AG04449 (cell line): ENCODE measurements around the gene ITIH1.

Source experiments
- CTCF ChIA-PET: fragments of 350-600 bp; formaldehyde crosslinking; extraction: SDS; loops from one replicate; lab custom pipeline; 2021; ENCODE audit warnings: antibody characterized with exemption; lab: Yijun Ruan, JAX
- POLR2A ChIA-PET: fragments of 400-600, 350-600 bp; formaldehyde crosslinking; extraction: SDS; loops from one replicate; lab custom pipeline; 2020; ENCODE audit warnings: antibody characterized with exemption, inconsistent platforms; lab: Yijun Ruan, JAX
- DNase-seq: peaks from one replicate; pipeline ENCODE4 v3.0.0-alpha.2; 2010; ENCODE audit warnings: low read depth, low spot score
- H3K4me3 ChIP-seq: 2 replicates; pipeline ENCODE4 v1.5.1; 2011; ENCODE audit warnings: low read depth, mild to moderate bottlenecking, control low read depth, low read length
- TF ChIP-seq, protein P1 (sequence below): IDR thresholded peaks from one replicate; pipeline ENCODE4 v1.5.1; 2011; ENCODE audit warnings: mild to moderate bottlenecking, moderate library complexity, low read length, control low read depth, inconsistent platforms; ENCODE audit not compliant: insufficient read depth; ENCODE audit errors: missing control alignments

Gene ITIH1

DNA sequence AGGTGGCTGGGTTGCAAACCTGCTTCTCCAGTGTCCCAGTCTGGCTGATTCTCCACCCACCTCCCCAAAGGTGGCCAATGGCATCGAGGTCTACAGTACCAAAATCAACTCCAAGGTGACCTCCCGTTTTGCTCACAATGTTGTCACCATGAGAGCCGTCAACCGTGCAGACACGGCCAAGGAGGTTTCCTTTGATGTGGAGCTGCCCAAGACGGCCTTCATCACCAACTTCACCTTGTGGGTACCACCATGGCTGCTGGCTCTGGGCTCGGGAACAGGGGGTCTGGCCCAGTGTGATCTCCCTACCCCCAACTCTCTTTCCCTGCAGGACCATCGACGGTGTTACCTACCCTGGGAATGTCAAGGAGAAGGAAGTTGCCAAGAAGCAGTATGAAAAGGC, 19.0 kb downstream of the ITIH1 start:
- TF ChIP-seq, protein P1, sequence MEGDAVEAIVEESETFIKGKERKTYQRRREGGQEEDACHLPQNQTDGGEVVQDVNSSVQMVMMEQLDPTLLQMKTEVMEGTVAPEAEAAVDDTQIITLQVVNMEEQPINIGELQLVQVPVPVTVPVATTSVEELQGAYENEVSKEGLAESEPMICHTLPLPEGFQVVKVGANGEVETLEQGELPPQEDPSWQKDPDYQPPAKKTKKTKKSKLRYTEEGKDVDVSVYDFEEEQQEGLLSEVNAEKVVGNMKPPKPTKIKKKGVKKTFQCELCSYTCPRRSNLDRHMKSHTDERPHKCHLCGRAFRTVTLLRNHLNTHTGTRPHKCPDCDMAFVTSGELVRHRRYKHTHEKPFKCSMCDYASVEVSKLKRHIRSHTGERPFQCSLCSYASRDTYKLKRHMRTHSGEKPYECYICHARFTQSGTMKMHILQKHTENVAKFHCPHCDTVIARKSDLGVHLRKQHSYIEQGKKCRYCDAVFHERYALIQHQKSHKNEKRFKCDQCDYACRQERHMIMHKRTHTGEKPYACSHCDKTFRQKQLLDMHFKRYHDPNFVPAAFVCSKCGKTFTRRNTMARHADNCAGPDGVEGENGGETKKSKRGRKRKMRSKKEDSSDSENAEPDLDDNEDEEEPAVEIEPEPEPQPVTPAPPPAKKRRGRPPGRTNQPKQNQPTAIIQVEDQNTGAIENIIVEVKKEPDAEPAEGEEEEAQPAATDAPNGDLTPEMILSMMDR: no peak
- no peak for DNase-seq
- POLR2A ChIA-PET: no interaction called here
- no peak overlapping the region for H3K4me3 ChIP-seq
- CTCF ChIA-PET: interaction anchor here (0.9 to 1.2 kb wide), 2 partner anchors 23 to 52 kb away, joined by 3 to 4 read pairs; no protein-coding TSS in a partner anchor

DNA sequence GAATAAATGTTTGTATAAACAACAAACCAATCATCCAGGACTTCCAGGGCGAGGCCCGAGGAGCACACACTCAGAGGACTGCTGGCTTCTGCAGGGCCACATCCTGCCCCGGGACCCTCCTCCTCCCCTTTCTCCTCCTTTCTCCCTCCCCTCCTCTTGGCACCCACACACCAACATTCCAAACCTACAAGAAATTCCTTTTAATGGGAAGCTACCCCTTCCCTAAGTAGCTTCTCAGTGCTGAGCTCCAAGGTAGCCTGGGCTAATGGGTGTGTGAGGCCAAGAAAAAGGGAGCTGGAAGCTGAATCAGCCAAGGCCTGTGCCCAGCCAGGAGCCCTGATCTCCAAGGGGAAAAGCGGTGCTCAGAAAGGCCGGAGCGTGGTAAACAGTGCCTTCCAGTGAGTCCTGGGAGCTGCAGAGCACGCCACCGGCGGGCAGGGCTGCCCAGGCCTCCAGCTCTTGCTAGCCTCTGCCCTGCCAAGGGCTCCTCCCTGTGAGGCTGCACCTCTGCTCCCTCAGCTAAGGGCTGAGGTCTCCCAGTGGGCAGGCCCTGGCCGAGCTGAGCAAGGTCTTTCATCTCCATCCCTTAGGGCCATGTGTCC, 21.1 kb downstream of the ITIH1 start:
- TF ChIP-seq, protein P1: no peak
- DNase-seq: no peak
- CTCF ChIA-PET: interaction anchor here (0.8 to 1.0 kb wide), 3 partner anchors 9 to 25 kb away, joined by 3 to 4 read pairs (median 3); no protein-coding TSS in a partner anchor
- POLR2A ChIA-PET: no interaction called here
- H3K4me3 ChIP-seq: no peak overlapping the region

DNA sequence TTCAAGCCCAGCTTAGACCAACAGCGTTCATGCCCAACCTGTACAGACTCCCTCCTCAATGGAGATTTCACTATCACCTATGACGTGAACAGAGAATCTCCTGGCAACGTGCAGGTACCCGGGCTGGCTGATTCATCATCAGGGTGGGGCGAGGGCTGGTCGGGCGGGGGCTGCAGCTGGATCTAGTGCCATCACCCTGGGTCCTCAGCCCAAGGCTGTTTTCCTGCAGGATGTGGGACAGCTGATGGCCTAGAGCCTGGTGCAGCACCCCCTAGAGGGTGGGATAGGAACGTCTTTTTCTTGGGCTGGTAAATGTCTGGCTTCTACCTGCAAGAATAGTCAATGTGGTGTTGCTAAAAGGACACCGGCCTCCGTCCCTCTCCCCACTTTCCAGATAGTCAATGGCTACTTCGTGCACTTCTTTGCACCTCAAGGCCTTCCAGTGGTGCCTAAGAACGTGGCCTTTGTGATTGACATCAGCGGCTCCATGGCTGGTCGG, 21.6 kb downstream of the ITIH1 start:
- TF ChIP-seq, protein P1: no peak
- ChIA-PET CTCF (interaction anchor here (0.8 to 1.0 kb wide), 3 partner anchors 9 to 25 kb away, joined by 3 to 4 read pairs (median 3); no protein-coding TSS in a partner anchor), POLR2A (no interaction called here)
- no peak overlapping the region for H3K4me3 ChIP-seq
- DNase-seq: no peak

DNA sequence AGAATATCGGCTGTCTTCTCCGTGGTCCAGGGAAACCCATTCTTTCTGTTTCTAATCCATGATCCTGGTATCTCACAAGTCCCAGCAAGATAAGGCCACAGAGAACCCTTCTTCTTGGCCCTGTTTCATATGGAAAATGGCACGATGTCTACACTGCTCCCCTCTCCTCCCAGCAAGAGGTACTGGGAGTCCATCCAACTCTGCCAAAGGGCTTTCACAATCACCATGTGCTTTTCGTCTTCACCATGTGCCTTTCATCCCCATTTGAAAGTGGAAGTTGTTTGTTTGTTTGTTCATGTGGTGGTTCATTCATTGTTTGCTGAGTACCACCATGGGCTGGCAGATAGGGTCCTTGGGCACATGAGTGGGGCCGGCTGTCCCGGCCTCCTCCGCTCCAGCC, 22.7 kb downstream of the ITIH1 start:
- DNase-seq: no peak
- POLR2A ChIA-PET: no interaction called here
- CTCF ChIA-PET: no interaction called here
- TF ChIP-seq, protein P1: no peak
- no peak overlapping the region for H3K4me3 ChIP-seq

DNA sequence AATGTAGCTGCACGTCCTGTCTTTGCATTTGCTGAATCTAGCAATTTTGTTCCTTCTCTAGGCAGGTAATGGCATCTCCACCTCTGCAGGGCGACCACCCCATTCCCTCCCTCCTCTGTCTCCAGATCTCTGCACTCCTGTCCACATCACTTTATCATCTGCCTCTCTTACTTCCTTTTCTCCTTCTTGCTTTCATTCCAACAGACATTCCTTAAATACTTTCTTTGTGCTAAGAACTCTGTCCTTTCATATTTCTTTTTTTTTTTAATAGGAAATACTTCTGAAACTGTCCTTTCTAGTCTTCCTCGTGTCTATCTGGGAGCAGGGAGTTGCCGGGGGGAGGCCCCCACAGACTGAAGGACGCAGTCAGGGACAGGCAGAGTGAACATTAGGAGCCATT, 24.4 kb downstream of the ITIH1 start:
- H3K4me3 ChIP-seq: no peak overlapping the region
- ChIA-PET CTCF (no interaction called here), POLR2A (interaction anchor here (0.6 kb wide), 1 partner anchor 307 kb away, joined by 4 read pairs; no protein-coding TSS in a partner anchor)
- TF ChIP-seq, protein P1: no peak
- no peak for DNase-seq

DNA sequence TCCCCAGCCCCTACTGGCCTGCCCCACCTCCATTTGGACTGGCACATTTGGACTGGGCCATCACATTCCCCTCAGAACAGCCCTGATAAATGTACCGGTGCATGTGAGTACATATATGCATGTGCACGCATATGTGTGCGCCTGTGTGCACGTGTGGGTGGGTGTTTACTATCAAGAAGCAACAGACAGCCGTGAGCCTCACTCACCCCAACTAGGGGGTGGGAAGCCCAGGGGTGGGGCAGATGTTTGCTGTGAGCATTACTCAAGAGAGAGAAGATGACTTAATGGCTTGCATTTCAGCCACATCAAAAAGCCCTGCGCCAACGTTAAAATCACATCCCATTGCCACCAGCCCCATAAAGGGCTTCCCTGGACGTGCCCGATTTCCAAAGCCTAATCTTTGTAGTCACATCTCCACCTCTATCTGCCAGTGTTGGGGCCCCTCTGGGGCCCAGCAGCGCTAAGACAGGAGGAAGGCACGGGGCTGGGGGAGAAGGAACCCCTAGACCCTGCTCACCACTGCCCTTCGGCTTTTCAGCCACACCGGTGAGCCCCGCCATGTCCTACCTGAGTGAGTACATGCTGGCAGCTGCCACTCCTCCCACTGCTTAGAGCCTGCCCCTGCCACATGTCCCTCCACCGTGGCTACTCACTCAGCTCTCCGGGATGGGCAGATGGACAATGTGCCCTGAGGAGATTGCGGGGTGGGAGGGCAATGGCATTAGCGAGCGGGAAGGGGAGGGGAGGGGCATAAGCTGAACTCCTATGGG, 28.1 kb downstream of the ITIH1 start:
- TF ChIP-seq, protein P1: no peak
- DNase-seq: no peak
- CTCF ChIA-PET: interaction anchor here (1.2 kb wide), 1 partner anchor 15 kb away, joined by 4 read pairs; no protein-coding TSS in a partner anchor
- H3K4me3 ChIP-seq: no peak overlapping the region
- POLR2A ChIA-PET: no interaction called here
